ENCODE data around the gene FLT3.

GRCh38 chr13:28138012-28138755, 37.8 kb upstream of the FLT3 start, which contains the start of gene PAN3:
- TF ChIP-seq, protein P1, sequence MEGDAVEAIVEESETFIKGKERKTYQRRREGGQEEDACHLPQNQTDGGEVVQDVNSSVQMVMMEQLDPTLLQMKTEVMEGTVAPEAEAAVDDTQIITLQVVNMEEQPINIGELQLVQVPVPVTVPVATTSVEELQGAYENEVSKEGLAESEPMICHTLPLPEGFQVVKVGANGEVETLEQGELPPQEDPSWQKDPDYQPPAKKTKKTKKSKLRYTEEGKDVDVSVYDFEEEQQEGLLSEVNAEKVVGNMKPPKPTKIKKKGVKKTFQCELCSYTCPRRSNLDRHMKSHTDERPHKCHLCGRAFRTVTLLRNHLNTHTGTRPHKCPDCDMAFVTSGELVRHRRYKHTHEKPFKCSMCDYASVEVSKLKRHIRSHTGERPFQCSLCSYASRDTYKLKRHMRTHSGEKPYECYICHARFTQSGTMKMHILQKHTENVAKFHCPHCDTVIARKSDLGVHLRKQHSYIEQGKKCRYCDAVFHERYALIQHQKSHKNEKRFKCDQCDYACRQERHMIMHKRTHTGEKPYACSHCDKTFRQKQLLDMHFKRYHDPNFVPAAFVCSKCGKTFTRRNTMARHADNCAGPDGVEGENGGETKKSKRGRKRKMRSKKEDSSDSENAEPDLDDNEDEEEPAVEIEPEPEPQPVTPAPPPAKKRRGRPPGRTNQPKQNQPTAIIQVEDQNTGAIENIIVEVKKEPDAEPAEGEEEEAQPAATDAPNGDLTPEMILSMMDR (IDR thresholded peaks at IDR 0.05; ENCODE audit: insufficient read depth, low read length, poor library complexity, severe bottlenecking) = no peak
- no peak for TF ChIP-seq EZH2phosphoT487 (conservative IDR thresholded peaks at IDR 0.05; ENCODE audit: low read length)
